Daoy (cell line): Measurements from ENCODE around the gene HLA-DQA2. TPM values are rescaled to one million over a fixed set of nuclear protein-coding genes. Genes with fewer than 3 reads are reported as not detected.
A peak's percentile ranks its signal among the peaks of the same experiment; 100 is the strongest.
"Not testable (repeated sequence)": the region's sequence is repeated elsewhere in the genome, so short reads cannot be mapped to it uniquely, and the experiment has no call there.

Experiments
- DNase-seq: peaks from one replicate; pipeline ENCODE4 v3.0.0-alpha.2; 2015; ENCODE audit warnings: low read depth
- total RNA-seq: library from RNA; depleted of rRNA; stranded (reverse); fragments of >200 nt; shearing (Covaris generic); gene quantifications from 2 replicates; pipeline ENCODE4 v1.2.3, GENCODE V29; 2014; rRNA removed

HLA-DQA2 gene
- total RNA-seq, 1 experiment from 2014 or later, result not detected

DNA sequence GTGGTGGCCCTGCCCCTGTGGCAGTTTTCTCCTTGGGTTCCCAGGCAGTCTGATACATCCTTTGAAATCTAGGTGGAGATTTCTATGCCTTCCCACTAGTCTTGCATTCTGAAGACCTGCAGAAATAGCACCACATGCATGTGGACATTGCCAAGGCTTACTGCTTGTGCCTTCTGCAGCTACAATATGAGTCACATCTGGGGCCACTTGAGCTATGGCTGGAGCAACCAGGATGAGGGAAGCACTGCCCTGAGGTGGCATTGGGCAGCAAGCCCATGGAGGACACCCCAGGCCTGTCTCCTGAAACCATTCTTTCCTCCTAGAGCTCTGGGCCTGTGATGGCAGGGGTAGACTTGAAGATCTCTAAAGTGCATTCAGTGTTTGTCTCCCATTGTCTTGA is 37.8 kb downstream of the HLA-DQA2 start:
- no peak for DNase-seq

DNA sequence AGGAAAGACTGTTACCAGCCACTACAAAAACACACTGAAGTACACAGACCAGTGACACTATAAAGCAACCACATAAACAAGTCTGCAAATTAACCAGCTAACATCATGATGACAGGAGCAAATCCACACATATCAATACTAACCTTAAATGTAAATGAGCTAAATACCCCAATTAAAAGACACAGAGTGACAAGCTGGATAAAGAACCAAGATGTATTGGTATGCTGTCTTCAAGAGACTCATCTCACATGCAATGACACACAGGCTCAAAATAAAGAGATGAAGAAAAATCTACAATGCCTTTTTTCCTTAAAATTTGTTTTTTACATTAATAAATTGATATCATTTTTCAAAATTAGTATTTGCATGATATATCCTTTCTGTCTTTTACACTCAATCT is 41.7 kb downstream of the HLA-DQA2 start:
- not testable (repeated sequence) for DNase-seq

DNA sequence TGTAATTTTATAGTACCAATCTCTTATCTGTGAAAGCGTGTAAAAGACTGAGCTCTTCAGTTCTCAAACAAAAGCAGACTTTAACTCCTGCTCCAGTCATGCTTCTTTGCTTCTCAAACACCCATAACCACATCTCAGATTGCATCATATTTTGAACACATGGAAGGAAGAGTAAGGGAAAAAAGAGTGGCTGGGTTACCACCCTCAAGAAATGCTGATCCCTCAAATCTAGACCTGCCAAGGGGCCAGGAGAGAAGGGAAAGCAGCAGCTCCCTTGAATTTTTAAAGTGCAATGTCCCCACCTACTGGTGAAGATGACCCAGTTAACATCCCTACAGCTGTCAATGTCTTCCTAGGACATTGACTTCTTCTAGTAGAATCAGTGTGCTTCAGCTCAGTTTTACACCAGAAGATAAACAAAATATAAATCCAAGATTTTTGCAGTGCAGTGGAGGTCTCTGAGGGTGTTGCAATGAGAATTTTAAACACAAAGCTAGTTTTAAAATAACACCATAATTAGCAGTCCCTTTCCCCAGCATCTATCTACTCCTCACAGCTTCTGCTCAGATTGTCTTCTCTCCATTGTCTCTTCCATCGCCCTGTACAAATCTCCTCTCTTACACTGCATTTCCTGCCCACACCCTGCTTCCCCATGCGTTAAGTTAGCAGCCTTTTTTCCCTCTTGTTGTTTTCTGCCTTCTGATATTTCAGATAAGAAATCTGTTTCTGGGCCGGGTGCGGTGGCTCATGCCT is 44.8 kb downstream of the HLA-DQA2 start:
- peak; percentile 67 for DNase-seq

DNA sequence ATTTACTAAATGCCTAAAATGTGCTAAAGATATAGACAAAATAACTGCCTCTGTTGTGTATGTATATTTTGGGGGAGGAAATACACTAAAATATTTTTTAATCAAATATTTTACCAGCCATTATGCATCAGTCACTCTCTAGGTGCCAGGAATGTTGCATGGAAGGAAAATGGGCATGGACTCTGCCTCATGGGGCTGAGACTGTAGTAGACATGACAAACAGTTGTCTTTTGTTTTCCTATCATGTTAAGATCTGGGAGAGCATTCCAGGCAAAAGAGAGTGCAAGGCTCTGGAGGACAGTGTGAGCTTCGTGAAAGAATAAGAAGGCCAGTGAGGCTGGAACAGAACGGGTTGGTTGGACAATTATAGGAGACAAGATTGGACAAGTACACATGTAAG is 49.1 kb downstream of the HLA-DQA2 start:
- DNase-seq, result no peak

DNA sequence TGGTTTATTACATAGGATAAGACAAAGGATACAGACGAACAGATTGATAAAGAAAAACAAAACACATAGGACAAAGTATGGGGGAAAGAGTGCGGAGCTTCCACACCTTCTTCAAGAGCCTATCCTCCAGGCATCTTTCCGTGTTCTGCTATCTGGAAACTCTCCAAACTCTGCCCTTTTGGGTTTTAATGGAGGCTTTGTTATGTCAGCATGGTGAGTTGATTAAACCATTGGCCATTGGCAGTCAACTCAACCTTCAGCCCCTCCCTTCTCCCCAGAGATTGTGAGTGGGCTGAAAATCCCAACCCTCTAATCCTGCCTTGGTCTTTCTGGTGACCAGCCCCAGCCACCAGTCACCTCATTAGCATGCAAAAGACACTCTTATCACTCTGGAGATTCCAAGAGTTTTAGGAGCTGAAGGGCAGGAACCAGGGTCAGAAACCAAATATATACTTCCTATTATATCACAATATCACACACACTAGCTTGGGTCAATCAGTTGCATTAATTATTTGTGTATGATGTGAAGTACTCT is 51.8 kb downstream of the HLA-DQA2 start:
- DNase-seq, result no peak

DNA sequence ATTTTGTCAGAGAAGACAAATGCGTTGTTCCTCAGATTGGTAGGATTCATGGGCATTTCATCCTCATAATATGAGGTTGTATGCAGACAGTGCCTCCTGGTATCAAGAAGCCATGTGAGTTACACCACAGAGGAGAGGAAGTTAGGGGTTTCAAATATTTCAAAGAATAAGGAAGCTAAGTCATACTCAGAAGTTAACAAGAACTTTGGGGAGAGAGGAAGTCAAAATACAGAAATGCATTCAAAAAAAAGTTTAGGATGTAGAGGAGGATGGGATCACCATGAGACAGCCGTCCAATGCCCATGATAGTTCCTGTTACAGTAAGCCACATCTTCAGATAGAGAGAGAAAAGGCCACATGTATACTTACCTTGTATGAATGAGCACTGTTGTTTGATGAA is 53.3 kb downstream of the HLA-DQA2 start:
- no peak for DNase-seq

Other genes with a start within 250 kb of the HLA-DQA2 start
- not detected in 2 replicates for gene HLA-DRB5, start 211.1 kb upstream of the HLA-DQA2 start, total RNA-seq
- gene HLA-DRB1, start 151.5 kb upstream of the HLA-DQA2 start, total RNA-seq, result 0.34 and 0.63 TPM in 2 replicates
- gene HLA-DQA1, start 104.0 kb upstream of the HLA-DQA2 start, total RNA-seq, result 0.27 and 0.40 TPM in 2 replicates
- gene HLA-DQB1, start 74.7 kb upstream of the HLA-DQA2 start, total RNA-seq, result 0.23 and 0.51 TPM in 2 replicates
- gene HLA-DQB2, start 22.1 kb downstream of the HLA-DQA2 start, total RNA-seq, result not detected in 2 replicates
- 0.63 TPM in 1 of 2 replicates, not detected in the other for gene HLA-DOB, start 75.6 kb downstream of the HLA-DQA2 start, total RNA-seq
- gene TAP2, start 97.3 kb downstream of the HLA-DQA2 start, total RNA-seq, result 41.9 and 183 TPM in 2 replicates
- gene PSMB8, start 102.7 kb downstream of the HLA-DQA2 start, total RNA-seq, result 108 and 133 TPM in 2 replicates
- 74.7 and 78.8 TPM in 2 replicates for gene TAP1, start 112.3 kb downstream of the HLA-DQA2 start, total RNA-seq
- gene PSMB9, start 112.8 kb downstream of the HLA-DQA2 start, total RNA-seq, result 76.5 and 99.3 TPM in 2 replicates
- gene HLA-DMB, start 199.6 kb downstream of the HLA-DQA2 start, total RNA-seq, result 0.23 and 3.2 TPM in 2 replicates
- gene HLA-DMA, start 211.7 kb downstream of the HLA-DQA2 start, total RNA-seq, result 0.11 and 1.8 TPM in 2 replicates
- 108 and 128 TPM in 2 replicates for gene BRD2, start 227.2 kb downstream of the HLA-DQA2 start, total RNA-seq